Measurements from ENCODE around the gene SPSB2.
"Not testable (repeated sequence)": the region's sequence is repeated elsewhere in the genome, so short reads cannot be mapped to it uniquely, and the experiment has no call there.

The SPSB2 gene

GRCh38 chr12:6914246-6914946, 41.3 kb upstream of the SPSB2 start, which contains the start of gene ENO2:
ENO2 (plus strand) TSS chr12:6914580; CDS start chr12:6915833, 1,253 bp downstream.
- Histone ChIP-seq H3K4me3 (ENCODE audit: low read depth, low read length) (peak within 1 kb of the TSS; percentile 90), H3K36me3 (ENCODE audit: insufficient read depth, low read length) (peaks cover 12% of the 10 kb centered on the region; the same call in 1 of the 2 replicates), H3K4me1 (ENCODE audit: control insufficient read depth, insufficient read depth, low read length, unreplicated experiment) (peaks cover 10% of the 10 kb centered on the region), H3K27me3 (ENCODE audit: insufficient read depth, low read length) (no peaks in the 10 kb centered on the region), H3K27ac (ENCODE audit: low read depth, low read length) (peak within 1 kb of the TSS; percentile 12; the same call in 1 of the 2 replicates), H2AFZ (ENCODE audit: low read length, unreplicated experiment) (peak within 1 kb of the TSS; percentile 19), H3K79me2 (ENCODE audit: control insufficient read depth, insufficient read depth, low read length, unreplicated experiment) (peaks cover 15% of the 10 kb centered on the region)

DNA sequence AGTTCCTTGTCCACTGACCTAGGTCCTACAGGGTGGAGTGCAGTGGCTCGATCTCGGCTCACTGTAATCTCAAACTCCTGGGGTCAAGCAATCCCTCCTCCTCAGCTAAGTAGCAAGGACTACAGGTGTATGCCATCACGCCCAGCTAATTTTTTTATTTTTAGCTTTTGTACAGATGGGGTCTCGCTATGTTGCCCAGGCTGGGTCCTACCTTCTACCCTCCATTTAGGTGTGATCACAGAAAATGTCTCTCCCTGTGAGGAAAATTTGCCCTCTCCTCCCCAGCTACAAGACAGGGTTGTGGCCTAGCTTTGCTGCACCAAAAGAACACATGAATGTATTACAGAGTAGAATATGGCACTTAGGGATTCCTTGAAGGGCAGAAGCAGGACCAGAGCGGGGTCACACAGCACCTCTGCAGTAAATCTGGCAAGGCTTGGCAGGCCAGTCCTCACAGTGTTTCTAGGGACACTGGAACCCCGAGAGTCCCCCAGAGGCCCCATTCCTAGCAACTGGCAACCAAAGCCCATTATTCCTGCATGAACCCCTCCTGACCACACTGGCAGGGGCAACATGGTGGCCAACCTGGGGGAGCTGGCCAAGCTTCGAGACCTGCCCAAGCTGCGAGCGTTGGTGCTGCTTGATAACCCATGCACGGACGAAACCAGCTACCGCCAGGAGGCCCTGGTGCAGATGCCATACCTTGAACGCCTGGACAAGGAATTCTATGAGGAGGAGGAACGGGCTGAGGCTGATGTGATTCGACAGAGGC, 39.2 kb upstream of the SPSB2 start:
- no peak overlapping the region for H3K27ac ChIP-seq (ENCODE audit: low read depth, low read length)
- H2AFZ ChIP-seq (ENCODE audit: low read length, unreplicated experiment): no peak overlapping the region
- H3K4me1 ChIP-seq (ENCODE audit: control insufficient read depth, insufficient read depth, low read length, unreplicated experiment): peaks cover 10% of the 10 kb centered on the region
- no peak overlapping the region for H3K4me3 ChIP-seq (ENCODE audit: low read depth, low read length)
- no peaks in the 10 kb centered on the region for H3K27me3 ChIP-seq (ENCODE audit: insufficient read depth, low read length)
- H3K79me2 ChIP-seq (ENCODE audit: control insufficient read depth, insufficient read depth, low read length, unreplicated experiment): peaks cover 15% of the 10 kb centered on the region
- H3K36me3 ChIP-seq (ENCODE audit: insufficient read depth, low read length): peaks cover 11% of the 10 kb centered on the region; the same call in 1 of the 2 replicates

DNA sequence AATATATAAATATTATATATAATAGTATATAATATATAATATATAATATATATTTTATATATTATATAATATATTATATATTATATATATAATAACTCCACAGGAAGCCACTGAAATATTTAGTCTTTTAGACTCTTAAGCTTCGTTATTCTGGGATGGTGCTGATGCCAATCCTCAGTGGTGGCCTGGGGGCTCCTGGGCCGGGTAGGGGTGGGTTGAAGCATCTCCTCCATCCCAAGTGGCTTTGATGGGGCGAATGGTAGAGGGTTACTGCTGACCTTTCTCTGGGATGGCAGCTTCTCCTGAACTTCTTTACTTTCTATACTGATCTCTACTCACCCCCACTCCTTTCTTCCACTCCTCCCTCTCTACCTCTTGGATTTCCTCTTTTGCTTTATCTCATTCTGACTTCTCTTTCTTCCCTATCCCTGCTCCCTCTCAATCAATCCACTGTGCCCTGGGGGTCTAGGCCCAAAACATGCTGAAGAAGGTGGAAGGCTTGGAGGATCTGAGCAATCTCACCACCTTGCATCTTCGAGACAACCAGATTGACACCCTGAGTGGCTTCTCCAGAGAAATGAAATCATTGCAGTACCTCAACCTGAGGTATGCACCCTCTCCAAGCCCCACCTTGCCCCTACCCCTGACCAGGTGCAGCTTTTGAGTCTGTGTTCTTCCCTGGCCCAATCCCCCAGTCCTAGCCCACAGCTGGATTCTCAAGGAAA, 36.5 kb upstream of the SPSB2 start:
- no peak overlapping the region for H2AFZ ChIP-seq (ENCODE audit: low read length, unreplicated experiment)

GRCh38 chr12:6908141-6908540, 35.0 kb upstream of the SPSB2 start:
- not testable (repeated sequence) for H2AFZ ChIP-seq (ENCODE audit: low read length, unreplicated experiment); H3K27ac ChIP-seq (ENCODE audit: low read depth, low read length); H3K79me2 ChIP-seq (ENCODE audit: control insufficient read depth, insufficient read depth, low read length, unreplicated experiment); H3K36me3 ChIP-seq (ENCODE audit: insufficient read depth, low read length); H3K4me3 ChIP-seq (ENCODE audit: low read depth, low read length); H3K27me3 ChIP-seq (ENCODE audit: insufficient read depth, low read length)
- H3K4me1 ChIP-seq (ENCODE audit: control insufficient read depth, insufficient read depth, low read length, unreplicated experiment): peaks cover 12% of the 10 kb centered on the region

More for the DNA sequence above, 36.5 kb upstream of the SPSB2 start:
- H3K79me2 ChIP-seq (ENCODE audit: control insufficient read depth, insufficient read depth, low read length, unreplicated experiment): no peaks in the 10 kb centered on the region
- no peaks in the 10 kb centered on the region for H3K27me3 ChIP-seq (ENCODE audit: insufficient read depth, low read length)
- peaks cover 12% of the 10 kb centered on the region for H3K4me1 ChIP-seq (ENCODE audit: control insufficient read depth, insufficient read depth, low read length, unreplicated experiment)
- H3K36me3 ChIP-seq (ENCODE audit: insufficient read depth, low read length): peaks cover 6% of the 10 kb centered on the region; the same call in 1 of the 2 replicates
- no peak overlapping the region for H3K4me3 ChIP-seq (ENCODE audit: low read depth, low read length)
- H3K27ac ChIP-seq (ENCODE audit: low read depth, low read length): no peak overlapping the region

DNA sequence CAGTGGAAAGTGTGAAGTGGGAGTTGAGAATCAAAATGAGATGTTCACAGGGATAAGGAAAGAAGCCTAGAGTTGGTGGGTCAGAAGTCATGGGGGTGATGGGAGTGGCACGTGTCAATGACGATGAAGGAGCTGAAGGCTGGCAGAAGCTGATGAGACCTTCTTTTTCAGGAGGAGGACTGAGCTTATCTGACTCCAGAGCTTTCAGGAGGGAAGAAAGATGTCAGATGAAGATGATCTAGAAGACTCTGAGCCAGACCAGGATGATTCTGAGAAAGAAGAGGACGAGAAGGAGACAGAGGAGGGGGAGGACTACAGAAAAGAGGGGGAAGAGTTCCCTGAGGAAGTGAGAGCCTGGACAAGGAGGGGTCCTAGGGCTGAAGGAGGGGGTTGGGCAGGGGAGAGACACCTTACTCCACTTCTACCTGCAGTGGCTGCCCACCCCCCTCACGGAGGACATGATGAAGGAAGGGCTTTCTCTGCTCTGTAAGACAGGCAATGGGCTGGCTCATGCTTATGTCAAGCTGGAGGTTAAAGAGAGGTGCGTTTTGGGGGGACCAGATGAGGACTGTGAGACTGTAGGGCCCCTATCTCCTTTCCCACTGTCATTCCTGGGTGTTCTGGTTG, 32.4 kb upstream of the SPSB2 start:
- Histone ChIP-seq H3K79me2 (ENCODE audit: control insufficient read depth, insufficient read depth, low read length, unreplicated experiment) (no peaks in the 10 kb centered on the region), H3K27me3 (ENCODE audit: insufficient read depth, low read length) (no peaks in the 10 kb centered on the region), H3K27ac (ENCODE audit: low read depth, low read length) (peak overlapping the region; percentile 56; the same call in 1 of the 2 replicates), H2AFZ (ENCODE audit: low read length, unreplicated experiment) (no peak overlapping the region), H3K4me3 (ENCODE audit: low read depth, low read length) (peak overlapping the region; percentile 81), H3K4me1 (ENCODE audit: control insufficient read depth, insufficient read depth, low read length, unreplicated experiment) (peaks cover 12% of the 10 kb centered on the region), H3K36me3 (ENCODE audit: insufficient read depth, low read length) (peaks cover 6% of the 10 kb centered on the region; the same call in 1 of the 2 replicates)

DNA sequence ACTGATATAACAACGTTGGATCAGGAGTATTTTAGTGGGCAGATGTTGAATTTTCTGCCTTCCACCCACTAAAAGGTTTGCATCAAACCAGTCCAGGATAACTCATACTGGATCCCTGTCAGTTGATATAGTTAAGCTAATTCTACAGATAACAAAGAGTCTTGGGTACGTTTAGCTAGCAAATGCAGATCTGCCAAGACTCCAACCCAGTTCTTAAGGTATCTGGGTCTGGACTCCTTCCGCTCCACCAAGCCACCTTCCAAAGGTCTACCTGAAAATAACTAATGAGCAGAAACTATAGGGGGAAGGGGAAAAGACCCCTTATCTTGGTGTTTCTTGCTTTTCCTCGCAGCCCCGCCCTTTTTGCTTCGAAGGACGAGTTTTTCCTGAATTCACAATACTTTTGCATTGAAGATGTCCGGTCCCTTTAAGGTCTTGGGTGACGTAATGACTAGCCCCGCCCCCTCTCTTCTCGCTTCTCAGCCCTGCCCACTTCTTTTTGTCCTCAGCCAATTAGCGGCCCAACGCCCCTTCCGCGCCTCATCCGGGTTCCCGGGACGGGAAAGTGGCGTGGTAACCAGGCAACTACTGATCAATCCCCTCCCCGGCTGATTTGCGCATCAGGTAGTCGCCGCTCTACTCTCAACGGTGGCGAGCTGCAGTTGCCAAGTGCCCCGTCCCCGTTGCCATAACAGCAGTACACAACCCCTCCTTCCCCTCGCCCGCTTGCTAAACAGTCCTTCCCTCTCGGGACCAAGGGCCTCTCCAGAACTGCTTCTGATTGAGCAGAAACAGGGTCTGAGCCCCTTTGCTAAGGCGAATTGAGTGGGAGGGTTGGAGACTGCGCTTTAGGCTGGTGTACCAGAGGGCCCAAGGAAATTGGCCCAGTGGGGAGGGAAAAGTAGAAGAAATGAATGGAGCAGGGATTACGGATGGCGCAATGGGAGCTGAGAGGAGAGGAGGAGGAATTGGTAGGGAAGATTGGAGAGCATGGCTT, 31.5 kb upstream of the SPSB2 start, which contains the start of gene LRRC23:
LRRC23 (plus strand) TSS at position 543 of the 997 bp plus-strand sequence. CDS start 812 bp downstream, outside the sequence.
- Histone ChIP-seq H3K27ac (ENCODE audit: low read depth, low read length) (peak within 1 kb of the TSS; percentile 56), H3K4me1 (ENCODE audit: control insufficient read depth, insufficient read depth, low read length, unreplicated experiment) (peaks cover 12% of the 10 kb centered on the region)

GRCh38 chr12:6903722-6904121, 30.6 kb upstream of the SPSB2 start:
- Histone ChIP-seq H3K79me2 (ENCODE audit: control insufficient read depth, insufficient read depth, low read length, unreplicated experiment) (no peaks in the 10 kb centered on the region), H3K36me3 (ENCODE audit: insufficient read depth, low read length) (peaks cover 6% of the 10 kb centered on the region; the same call in 1 of the 2 replicates), H3K4me3 (ENCODE audit: low read depth, low read length) (no peak overlapping the region), H3K4me1 (ENCODE audit: control insufficient read depth, insufficient read depth, low read length, unreplicated experiment) (peaks cover 12% of the 10 kb centered on the region), H2AFZ (ENCODE audit: low read length, unreplicated experiment) (peak overlapping the region; percentile 88), H3K27me3 (ENCODE audit: insufficient read depth, low read length) (no peaks in the 10 kb centered on the region), H3K27ac (ENCODE audit: low read depth, low read length) (no peak overlapping the region)

More for the DNA sequence above, 31.5 kb upstream of the SPSB2 start, which contains the start of gene LRRC23:
- Histone ChIP-seq H3K36me3 (ENCODE audit: insufficient read depth, low read length) (peaks cover 6% of the 10 kb centered on the region; the same call in 1 of the 2 replicates), H3K4me3 (ENCODE audit: low read depth, low read length) (peak within 1 kb of the TSS; percentile 81), H3K79me2 (ENCODE audit: control insufficient read depth, insufficient read depth, low read length, unreplicated experiment) (no peaks in the 10 kb centered on the region), H3K27me3 (ENCODE audit: insufficient read depth, low read length) (no peaks in the 10 kb centered on the region), H2AFZ (ENCODE audit: low read length, unreplicated experiment) (peak within 1 kb of the TSS; percentile 94)

DNA sequence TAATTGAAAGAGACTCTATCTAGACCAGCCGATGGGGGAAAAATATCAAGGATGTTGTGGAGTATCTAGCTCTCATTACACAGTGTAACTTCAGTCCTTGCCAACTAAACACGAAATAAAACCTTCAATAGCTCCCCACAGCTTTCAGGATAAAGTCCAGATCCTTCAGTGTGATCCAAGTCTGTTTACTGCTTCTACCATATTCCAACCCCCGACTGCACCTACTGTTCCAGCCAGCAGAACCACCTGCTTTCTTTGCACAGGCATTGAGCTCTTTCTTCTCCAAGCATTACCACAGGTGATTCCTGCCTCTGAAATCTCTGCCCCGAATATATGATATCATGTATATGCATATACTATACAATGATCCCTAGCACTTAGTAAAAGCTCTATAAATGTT, 29.3 kb upstream of the SPSB2 start:
- no peaks in the 10 kb centered on the region for H3K79me2 ChIP-seq (ENCODE audit: control insufficient read depth, insufficient read depth, low read length, unreplicated experiment)

DNA sequence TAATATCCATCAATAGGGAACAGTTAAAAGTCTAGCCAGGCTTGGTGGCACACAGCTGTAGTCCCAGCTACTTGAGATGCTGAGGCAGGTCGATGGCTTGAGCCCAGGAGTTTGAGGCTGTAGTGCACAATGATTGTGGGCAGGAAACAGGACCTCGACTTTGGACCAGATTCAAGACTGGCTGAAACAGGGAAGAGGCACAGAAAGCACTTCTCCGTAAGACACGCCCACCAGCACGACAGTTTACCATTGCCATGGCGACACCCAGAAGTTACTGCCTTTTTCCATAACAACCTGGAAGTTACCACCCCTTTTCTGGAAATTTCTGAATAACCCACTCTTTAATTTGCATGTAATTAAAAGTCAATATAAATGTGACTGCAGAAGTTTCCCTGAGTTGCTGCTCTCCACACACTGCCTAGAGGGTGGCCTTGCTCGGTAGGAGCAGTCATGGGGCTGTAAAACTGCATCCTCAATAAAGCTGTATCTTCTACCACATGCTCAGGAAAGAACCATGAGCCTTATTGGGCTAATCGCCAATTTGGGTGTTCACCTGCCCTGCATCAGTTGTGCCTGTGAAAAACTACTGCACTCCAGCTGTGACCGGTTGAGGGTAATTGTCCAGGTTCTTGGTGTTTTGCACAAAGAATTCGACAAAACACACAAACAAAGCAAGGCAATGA, 26.9 kb upstream of the SPSB2 start:
- no peaks in the 10 kb centered on the region for H3K79me2 ChIP-seq (ENCODE audit: control insufficient read depth, insufficient read depth, low read length, unreplicated experiment)
- no peak overlapping the region for H3K27ac ChIP-seq (ENCODE audit: low read depth, low read length)
- H3K27me3 ChIP-seq (ENCODE audit: insufficient read depth, low read length): no peaks in the 10 kb centered on the region
- no peak overlapping the region for H2AFZ ChIP-seq (ENCODE audit: low read length, unreplicated experiment)
- H3K4me1 ChIP-seq (ENCODE audit: control insufficient read depth, insufficient read depth, low read length, unreplicated experiment): peaks cover 4% of the 10 kb centered on the region
- no peaks in the 10 kb centered on the region for H3K36me3 ChIP-seq (ENCODE audit: insufficient read depth, low read length)
- H3K4me3 ChIP-seq (ENCODE audit: low read depth, low read length): no peak overlapping the region

More for the DNA sequence above, 29.3 kb upstream of the SPSB2 start:
- no peak overlapping the region for H3K27ac ChIP-seq (ENCODE audit: low read depth, low read length)
- H3K4me3 ChIP-seq (ENCODE audit: low read depth, low read length): no peak overlapping the region
- peaks cover 6% of the 10 kb centered on the region; the same call in 1 of the 2 replicates for H3K36me3 ChIP-seq (ENCODE audit: insufficient read depth, low read length)
- H3K27me3 ChIP-seq (ENCODE audit: insufficient read depth, low read length): no peaks in the 10 kb centered on the region
- no peak overlapping the region for H2AFZ ChIP-seq (ENCODE audit: low read length, unreplicated experiment)
- H3K4me1 ChIP-seq (ENCODE audit: control insufficient read depth, insufficient read depth, low read length, unreplicated experiment): peaks cover 12% of the 10 kb centered on the region

All from ACC112 (cell line).